ENCODE data around the gene DPF1.
A peak's percentile ranks its signal among the peaks of the same experiment; 100 is the strongest.
"Not testable (repeated sequence)": the region's sequence is repeated elsewhere in the genome, so short reads cannot be mapped to it uniquely, and the experiment has no call there.

DPF1 gene

GRCh38 chr19:38228491-38229439 lies 4.7 kb upstream of the DPF1 start:
- Histone ChIP-seq H3K9me3 (replicated peaks in 1 of 11) (no peaks in the 10 kb centered on the region), H3K4me1 (peaks cover 7 to 33% (median 28%) of the 10 kb centered on the region in 10 experiments; a peak in 18 of 20 replicates), H3K9ac (peak overlapping the region in 10 of 11 experiments; percentile 49 to 79 (median 72); a peak in 20 of 22 replicates), H4K20me1 (peaks cover 0 to 16% (median 4%) of the 10 kb centered on the region in 11 experiments; a peak in 5 of 22 replicates), H3K36me3 (no peaks in the 10 kb centered on the region), H3K27ac (peak overlapping the region in 6 of 11 experiments; percentile 3 to 47 (median 26); a peak in 7 of 22 replicates), H3K4me2 (peak overlapping the region; percentile 98 to 100 (median 100)), H3K27me3 (peaks cover 28 to 47% (median 40%) of the 10 kb centered on the region in 11 experiments), H3K4me3 (peak overlapping the region; percentile 51 to 80 (median 70))
- no peak for TF ChIP-seq Cebpa-rat (IDR thresholded peaks at IDR 0.05)

- Histone ChIP-seq H3K4me3 (peak overlapping the region in 4 of 10 experiments; percentile 16 to 19 (median 16); a peak in 3 of 20 replicates), H3K4me1 (peaks cover 11 to 41% (median 35%) of the 10 kb centered on the region in 10 experiments; a peak in 18 of 20 replicates), H3K9me3 (replicated peaks in 1 of 11) (no peaks in the 10 kb centered on the region), H3K27ac (no peak overlapping the region), H4K20me1 (peaks cover 0 to 16% (median 4%) of the 10 kb centered on the region in 11 experiments; a peak in 5 of 22 replicates), H3K9ac (peak overlapping the region in 1 of 11 experiments; percentile 24; a peak in 1 of 22 replicates), H3K36me3 (no peaks in the 10 kb centered on the region), H3K4me2 (peak overlapping the region in 10 of 11 experiments; percentile 23 to 100 (median 70); a peak in 20 of 22 replicates), H3K27me3 (peaks cover 28 to 53% (median 41%) of the 10 kb centered on the region in 11 experiments)
- TF ChIP-seq Cebpa-rat (IDR thresholded peaks at IDR 0.05): no peak
These were observed 4.0 kb upstream of the DPF1 start for GRCh38 chr19:38228005-38228377.

- Histone ChIP-seq H3K4me1 (peaks cover 11 to 41% (median 35%) of the 10 kb centered on the region in 10 experiments; a peak in 18 of 20 replicates), H3K4me2 (peak overlapping the region in 10 of 11 experiments; percentile 23 to 100 (median 70); a peak in 20 of 22 replicates), H3K27ac (no peak overlapping the region), H3K9me3 (replicated peaks in 1 of 11) (no peaks in the 10 kb centered on the region), H4K20me1 (peaks cover 0 to 17% (median 4%) of the 10 kb centered on the region in 11 experiments; a peak in 5 of 22 replicates), H3K36me3 (no peaks in the 10 kb centered on the region), H3K4me3 (peak overlapping the region in 4 of 10 experiments; percentile 16 to 19 (median 16); a peak in 2 of 20 replicates), H3K27me3 (peaks cover 28 to 56% (median 46%) of the 10 kb centered on the region in 11 experiments), H3K9ac (peak overlapping the region in 1 of 11 experiments; percentile 24; a peak in 1 of 22 replicates)
- TF ChIP-seq Cebpa-rat (IDR thresholded peaks at IDR 0.05): no peak
These were observed 3.4 kb upstream of the DPF1 start for GRCh38 chr19:38227287-38228004.

- H3K9ac ChIP-seq, H3K4me3 ChIP-seq: not testable (repeated sequence)
- H3K27me3 ChIP-seq: peaks cover 16 to 33% (median 26%) of the 10 kb centered on the region in 11 experiments; a peak in 21 of 22 replicates
These were observed 819 bp upstream of the DPF1 start for GRCh38 chr19:38224863-38225218.

GRCh38 chr19:38223617-38224013 lies 407 bp downstream of the DPF1 start:
- H3K27ac ChIP-seq: peak overlapping the region in 3 of 11 experiments; percentile 16 to 32 (median 24); a peak in 2 of 22 replicates
- peaks cover 0 to 8% (median 2%) of the 10 kb centered on the region in 11 experiments; a peak in 5 of 22 replicates for H3K36me3 ChIP-seq
- H3K9ac ChIP-seq: peak overlapping the region; percentile 40 to 74 (median 67); a peak in 20 of 22 replicates
- peak overlapping the region; percentile 57 to 75 (median 66) for H3K4me3 ChIP-seq
- H4K20me1 ChIP-seq: peaks cover 0 to 22% (median 0%) of the 10 kb centered on the region in 11 experiments; a peak in 4 of 22 replicates
- H3K4me1 ChIP-seq: peaks cover 4 to 36% (median 29%) of the 10 kb centered on the region in 10 experiments; a peak in 18 of 20 replicates
- H3K9me3 ChIP-seq (replicated peaks in 1 of 11): no peaks in the 10 kb centered on the region
- H3K27me3 ChIP-seq: peaks cover 10 to 26% (median 20%) of the 10 kb centered on the region in 11 experiments; a peak in 21 of 22 replicates
- H3K4me2 ChIP-seq: peak overlapping the region; percentile 75 to 98 (median 89)
- TF ChIP-seq Cebpa-rat (IDR thresholded peaks at IDR 0.05): no peak

More at GRCh38 chr19:38224863-38225218, 819 bp upstream of the DPF1 start:
- peak overlapping the region in 4 of 11 experiments; percentile 75 to 95 (median 86); a peak in 6 of 22 replicates for H3K4me2 ChIP-seq
- H3K4me1 ChIP-seq: peaks cover 11 to 41% (median 35%) of the 10 kb centered on the region in 10 experiments; a peak in 18 of 20 replicates
- H4K20me1 ChIP-seq: peaks cover 0 to 22% (median 0%) of the 10 kb centered on the region in 11 experiments; a peak in 5 of 22 replicates
- H3K36me3 ChIP-seq; H3K9me3 ChIP-seq (replicated peaks in 1 of 11); H3K27ac ChIP-seq: not testable (repeated sequence)

GRCh38 chr19:38223119-38223523 lies 901 bp downstream of the DPF1 start:
- no peak for TF ChIP-seq Cebpa-rat (IDR thresholded peaks at IDR 0.05)
- Histone ChIP-seq H3K9ac (peak overlapping the region in 5 of 11 experiments; percentile 64 to 74 (median 70); a peak in 6 of 22 replicates), H3K4me3 (peak overlapping the region in 7 of 10 experiments; percentile 57 to 75 (median 67); a peak in 8 of 20 replicates), H3K36me3 (peaks cover 0 to 13% (median 7%) of the 10 kb centered on the region in 11 experiments; a peak in 9 of 22 replicates), H3K4me2 (peak overlapping the region in 10 of 11 experiments; percentile 75 to 96 (median 89); a peak in 20 of 22 replicates), H4K20me1 (peaks cover 0 to 22% (median 0%) of the 10 kb centered on the region in 11 experiments; a peak in 4 of 22 replicates), H3K9me3 (replicated peaks in 1 of 11) (no peaks in the 10 kb centered on the region), H3K27me3 (peaks cover 8 to 24% (median 18%) of the 10 kb centered on the region in 11 experiments; a peak in 20 of 22 replicates), H3K27ac (no peak overlapping the region), H3K4me1 (peaks cover 3 to 34% (median 28%) of the 10 kb centered on the region in 10 experiments; a peak in 17 of 20 replicates)

GRCh38 chr19:38221919-38222830 lies 1.8 kb downstream of the DPF1 start:
- Histone ChIP-seq H3K27ac (no peak overlapping the region), H3K4me1 (peaks cover 3 to 25% (median 19%) of the 10 kb centered on the region in 10 experiments; a peak in 17 of 20 replicates), H3K4me2 (no peak overlapping the region), H3K4me3 (no peak overlapping the region), H4K20me1 (peaks cover 0 to 15% (median 0%) of the 10 kb centered on the region in 11 experiments; a peak in 3 of 22 replicates), H3K9me3 (replicated peaks in 1 of 11) (no peaks in the 10 kb centered on the region), H3K36me3 (peaks cover 0 to 15% (median 8%) of the 10 kb centered on the region in 11 experiments; a peak in 9 of 22 replicates), H3K9ac (no peak overlapping the region), H3K27me3 (peaks cover 0 to 15% (median 8%) of the 10 kb centered on the region in 11 experiments; a peak in 11 of 22 replicates)
- TF ChIP-seq Cebpa-rat (IDR thresholded peaks at IDR 0.05): no peak

Measured in BLaER1 treated with 17β-estradiol and CSF1 and Interleukin-3, amounts not matched to agents 10 nM and 100 nM (cell line).